Measurements from ENCODE around the gene PHLDB2. TPM values are rescaled to one million over a fixed set of nuclear protein-coding genes. Genes with fewer than 3 reads are reported as not detected.

Gene PHLDB2
- total and polyA plus RNA-seq, 2 of the 13 experiments (the other 11 are each of a cell fraction or from before 2014, with no cell fraction given), result 8.4 to 23.6 TPM

DNA sequence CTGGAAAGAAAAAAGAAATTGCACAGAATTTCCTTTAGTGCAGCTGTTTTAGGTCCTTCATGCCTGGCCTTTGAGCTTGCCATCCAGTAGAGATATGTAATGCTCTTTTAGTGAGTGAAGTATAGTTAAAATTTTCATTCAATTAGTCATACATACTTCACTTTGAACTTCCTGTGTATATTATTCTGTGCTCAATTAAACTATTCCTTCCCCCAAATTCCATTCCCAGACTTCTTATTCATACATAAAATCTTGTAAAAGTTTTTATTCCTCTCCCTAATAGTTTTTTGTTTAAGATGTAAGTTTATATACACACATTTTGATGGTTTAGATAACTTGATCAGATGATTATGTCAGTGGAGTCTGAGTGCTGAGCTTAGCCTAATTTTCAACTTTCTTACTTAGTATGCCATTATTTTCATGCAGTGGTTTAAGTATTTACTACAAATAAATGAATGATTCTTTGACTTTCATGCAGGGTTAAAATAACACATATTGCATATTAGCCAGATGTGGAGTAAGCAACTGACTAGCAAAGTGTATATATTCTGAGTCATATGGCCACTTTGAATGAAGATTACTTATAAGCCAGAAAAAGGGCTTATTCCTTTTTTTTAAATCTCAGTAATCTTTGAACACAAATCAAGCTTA, 77.3 kb downstream of the PHLDB2 start:
- no peak overlapping the region for H2AFZ ChIP-seq (ENCODE audit: low read length)
- H3K79me2 ChIP-seq (ENCODE audit: insufficient read depth, low read length), result no peaks in the 10 kb centered on the region
- in situ Hi-C loops (cut with HindIII; ENCODE audit: extremely low pct_ligation_motif_present, low pct_unique_long_range_greater_than_20kb) (no loop called here), intact Hi-C loops (cut with micrococcal nuclease; ENCODE audit: unreplicated experiment) (no loop called here)
- BruUV-seq (replicated peaks), result no TSS peak
- DNase-seq (ENCODE audit: low spot score) (no peak), ATAC-seq (no peak), FAIRE-seq (no peak)
- H3K4me2 ChIP-seq (ENCODE audit: low read depth, low read length), result no peak overlapping the region
- H3K27ac ChIP-seq (ENCODE audit: extremely low read length, insufficient read depth, low read length), result no peak overlapping the region
- no peaks in the 10 kb centered on the region for H3K9me3 ChIP-seq (ENCODE audit: low read length)
- H3K27me3 ChIP-seq (ENCODE audit: control insufficient read depth in 1 of 2, insufficient read depth in 2 of 2, low read length in 2 of 2), result no peaks in the 10 kb centered on the region
- ChIA-PET CTCF (ENCODE audit: low intra/inter-chr PET ratio, low total read pairs) (no interaction called here), POLR2A (no interaction called here)
- H3K4me1 ChIP-seq (ENCODE audit: insufficient read depth, low read length), result no peaks in the 10 kb centered on the region
- TF ChIP-seq SNRNP70 (IDR thresholded peaks at IDR 0.05; ENCODE audit: low read depth, low read length), result no peak
- no peak overlapping the region for H3K9ac ChIP-seq (ENCODE audit: insufficient read depth, low read depth, low read length)
- no peak overlapping the region for H3K4me3 ChIP-seq (replicated peaks in 1 of 3; ENCODE audit: insufficient read depth in 1 of 3, low read depth in 2 of 3, low read length in 3 of 3)
- no peaks in the 10 kb centered on the region for H4K20me1 ChIP-seq (ENCODE audit: insufficient read depth, low read length)
- H3K36me3 ChIP-seq (replicated peaks in 1 of 2; ENCODE audit: control insufficient read depth in 1 of 2, insufficient read depth in 2 of 2, low read length in 2 of 2), result peaks cover 1 to 23% of the 10 kb centered on the region in 2 experiments; a peak in 3 of 5 replicates

GRCh38 chr3:111936967-111937366, 77.9 kb downstream of the PHLDB2 start:
- ChIA-PET POLR2A (no interaction called here), CTCF (ENCODE audit: low intra/inter-chr PET ratio, low total read pairs) (no interaction called here)
- peaks cover 1 to 24% of the 10 kb centered on the region in 2 experiments; a peak in 3 of 5 replicates for H3K36me3 ChIP-seq (replicated peaks in 1 of 2; ENCODE audit: control insufficient read depth in 1 of 2, insufficient read depth in 2 of 2, low read length in 2 of 2)
- TF ChIP-seq ZNF564 (CRISPR knock-in tag; IDR thresholded peaks at IDR 0.05), result no peak
- no peak for TF ChIP-seq ZNF703 (CRISPR knock-in tag; IDR thresholded peaks at IDR 0.05; ENCODE audit: borderline replicate concordance)
- TF ChIP-seq YEATS4 (CRISPR knock-in tag; IDR thresholded peaks at IDR 0.05; ENCODE audit: borderline replicate concordance), result no peak
- no peak for TF ChIP-seq NKX3-1 (CRISPR knock-in tag; IDR thresholded peaks at IDR 0.05)
- TF ChIP-seq, protein P1, sequence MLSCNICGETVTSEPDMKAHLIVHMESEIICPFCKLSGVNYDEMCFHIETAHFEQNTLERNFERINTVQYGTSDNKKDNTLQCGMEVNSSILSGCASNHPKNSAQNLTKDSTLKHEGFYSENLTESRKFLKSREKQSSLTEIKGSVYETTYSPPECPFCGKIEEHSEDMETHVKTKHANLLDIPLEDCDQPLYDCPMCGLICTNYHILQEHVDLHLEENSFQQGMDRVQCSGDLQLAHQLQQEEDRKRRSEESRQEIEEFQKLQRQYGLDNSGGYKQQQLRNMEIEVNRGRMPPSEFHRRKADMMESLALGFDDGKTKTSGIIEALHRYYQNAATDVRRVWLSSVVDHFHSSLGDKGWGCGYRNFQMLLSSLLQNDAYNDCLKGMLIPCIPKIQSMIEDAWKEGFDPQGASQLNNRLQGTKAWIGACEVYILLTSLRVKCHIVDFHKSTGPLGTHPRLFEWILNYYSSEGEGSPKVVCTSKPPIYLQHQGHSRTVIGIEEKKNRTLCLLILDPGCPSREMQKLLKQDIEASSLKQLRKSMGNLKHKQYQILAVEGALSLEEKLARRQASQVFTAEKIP (CRISPR knock-in tag; IDR thresholded peaks at IDR 0.05; ENCODE audit: borderline replicate concordance), result no peak
- no peak for TF ChIP-seq CC2D1A (CRISPR knock-in tag; IDR thresholded peaks at IDR 0.05)
- no peak for TF ChIP-seq ARID3A (IDR thresholded peaks at IDR 0.05; ENCODE audit: low read depth, low read length)
- TF ChIP-seq, protein P2, sequence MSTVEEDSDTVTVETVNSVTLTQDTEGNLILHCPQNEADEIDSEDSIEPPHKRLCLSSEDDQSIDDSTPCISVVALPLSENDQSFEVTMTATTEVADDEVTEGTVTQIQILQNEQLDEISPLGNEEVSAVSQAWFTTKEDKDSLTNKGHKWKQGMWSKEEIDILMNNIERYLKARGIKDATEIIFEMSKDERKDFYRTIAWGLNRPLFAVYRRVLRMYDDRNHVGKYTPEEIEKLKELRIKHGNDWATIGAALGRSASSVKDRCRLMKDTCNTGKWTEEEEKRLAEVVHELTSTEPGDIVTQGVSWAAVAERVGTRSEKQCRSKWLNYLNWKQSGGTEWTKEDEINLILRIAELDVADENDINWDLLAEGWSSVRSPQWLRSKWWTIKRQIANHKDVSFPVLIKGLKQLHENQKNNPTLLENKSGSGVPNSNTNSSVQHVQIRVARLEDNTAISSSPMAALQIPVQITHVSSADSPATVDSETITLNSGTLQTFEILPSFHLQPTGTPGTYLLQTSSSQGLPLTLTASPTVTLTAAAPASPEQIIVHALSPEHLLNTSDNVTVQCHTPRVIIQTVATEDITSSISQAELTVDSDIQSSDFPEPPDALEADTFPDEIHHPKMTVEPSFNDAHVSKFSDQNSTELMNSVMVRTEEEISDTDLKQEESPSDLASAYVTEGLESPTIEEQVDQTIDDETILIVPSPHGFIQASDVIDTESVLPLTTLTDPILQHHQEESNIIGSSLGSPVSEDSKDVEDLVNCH (CRISPR knock-in tag; IDR thresholded peaks at IDR 0.05), result no peak
- no peak for TF ChIP-seq NONO (IDR thresholded peaks at IDR 0.05)
- TF ChIP-seq NONO (CRISPR knock-in tag; conservative IDR thresholded peaks at IDR 0.05), result no peak
- DNase-seq (ENCODE audit: low spot score) (no peak), FAIRE-seq (no peak), ATAC-seq (no peak)
- no peaks in the 10 kb centered on the region for H3K9me3 ChIP-seq (ENCODE audit: low read length)
- no peak overlapping the region for H3K4me2 ChIP-seq (ENCODE audit: low read depth, low read length)
- no peaks in the 10 kb centered on the region for H4K20me1 ChIP-seq (ENCODE audit: insufficient read depth, low read length)
- H2AFZ ChIP-seq (ENCODE audit: low read length), result no peak overlapping the region
- H3K4me1 ChIP-seq (ENCODE audit: insufficient read depth, low read length), result no peaks in the 10 kb centered on the region
- no peak overlapping the region for H3K9ac ChIP-seq (ENCODE audit: insufficient read depth, low read depth, low read length)
- no peaks in the 10 kb centered on the region for H3K79me2 ChIP-seq (ENCODE audit: insufficient read depth, low read length)
- no peak overlapping the region for H3K4me3 ChIP-seq (replicated peaks in 1 of 3; ENCODE audit: insufficient read depth in 1 of 3, low read depth in 2 of 3, low read length in 3 of 3)
- in situ Hi-C loops (cut with HindIII; ENCODE audit: extremely low pct_ligation_motif_present, low pct_unique_long_range_greater_than_20kb) (no loop called here), intact Hi-C loops (cut with micrococcal nuclease; ENCODE audit: unreplicated experiment) (no loop called here)
- H3K27ac ChIP-seq (ENCODE audit: extremely low read length, insufficient read depth, low read length), result no peak overlapping the region
- BruUV-seq (replicated peaks), result no TSS peak
- WGBS (ENCODE audit: low lambda C conversion rate), result 100% methylated on average over 1 of the region's 1 CpG
- no peaks in the 10 kb centered on the region for H3K27me3 ChIP-seq (ENCODE audit: control insufficient read depth in 1 of 2, insufficient read depth in 2 of 2, low read length in 2 of 2)
